ENCODE measurements around the gene FRMD4A. TPM values are rescaled to one million over a fixed set of nuclear protein-coding genes. Genes with fewer than 3 reads are reported as not detected.

FRMD4A gene
- total and polyA plus RNA-seq, 5 donors from 2014 or later = 0.34 to 2.4 (median 0.54) TPM

DNA sequence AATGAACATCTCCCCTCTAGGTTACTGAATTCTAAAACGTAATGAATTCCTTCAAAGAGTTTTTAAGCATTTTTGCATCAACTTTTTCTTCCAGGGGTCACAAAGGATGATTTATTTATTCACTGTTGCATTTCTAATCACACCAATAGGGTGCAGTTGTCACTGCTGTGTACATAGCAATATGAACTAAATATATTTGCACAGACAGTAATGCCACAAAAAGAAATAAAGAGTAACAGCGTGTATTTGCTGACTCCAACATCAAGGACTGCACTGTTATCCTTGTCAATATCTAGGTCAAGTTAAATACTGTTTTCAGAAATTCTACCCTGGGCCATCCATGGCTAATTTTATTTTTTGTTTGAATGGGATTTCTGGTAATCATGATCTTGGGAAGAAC lies 138.0 kb downstream of the FRMD4A start:
- Mint-ChIP-seq H3K4me1 (no peaks in the 10 kb centered on the region), H3K27ac (no peak overlapping the region), H3K4me3 (no peak overlapping the region), H3K27me3 (peaks cover 42% of the 10 kb centered on the region), H3K36me3 (no peaks in the 10 kb centered on the region), H3K9me3 (peaks cover 0 to 2% (median 0%) of the 10 kb centered on the region in 7 donors)
- H3K9me3 ChIP-seq (ENCODE audit: control insufficient read depth in 2 of 2, low read length in 2 of 2) = no peaks in the 10 kb centered on the region
- ATAC-seq (ENCODE audit: low read depth in 2 of 2) = no peak
- no peak overlapping the region for H3K27ac ChIP-seq (ENCODE audit: insufficient read depth, low read length, poor library complexity, severe bottlenecking)
- no peaks in the 10 kb centered on the region for H3K36me3 ChIP-seq (ENCODE audit: control insufficient read depth, insufficient read depth, low read length)
- peaks cover 20% of the 10 kb centered on the region for H3K27me3 ChIP-seq (ENCODE audit: control insufficient read depth, insufficient read depth, low read length)
- no peak overlapping the region for H3K4me3 ChIP-seq (ENCODE audit: low read depth, low read length)
- no peaks in the 10 kb centered on the region for H3K4me1 ChIP-seq (ENCODE audit: control insufficient read depth, insufficient read depth, low read length, poor library complexity, severe bottlenecking)
- no peak for DNase-seq

GRCh38 chr10:14191871-14192270 lies 138.9 kb downstream of the FRMD4A start:
- ATAC-seq (ENCODE audit: low read depth in 2 of 2) (no peak), DNase-seq (no peak)
- Mint-ChIP-seq H3K4me3 (no peak overlapping the region), H3K27ac (no peak overlapping the region), H3K4me1 (peaks cover 0 to under 1% (median 0%) of the 10 kb centered on the region in 4 donors), H3K36me3 (no peaks in the 10 kb centered on the region), H3K27me3 (peaks cover 40% of the 10 kb centered on the region), H3K9me3 (peaks cover 0 to 2% (median 0%) of the 10 kb centered on the region in 7 donors)
- Histone ChIP-seq H3K36me3 (ENCODE audit: control insufficient read depth, insufficient read depth, low read length) (no peaks in the 10 kb centered on the region), H3K9me3 (ENCODE audit: control insufficient read depth in 2 of 2, low read length in 2 of 2) (no peaks in the 10 kb centered on the region), H3K27me3 (ENCODE audit: control insufficient read depth, insufficient read depth, low read length) (peaks cover 20% of the 10 kb centered on the region), H3K4me3 (ENCODE audit: low read depth, low read length) (no peak overlapping the region), H3K27ac (ENCODE audit: insufficient read depth, low read length, poor library complexity, severe bottlenecking) (no peak overlapping the region), H3K4me1 (ENCODE audit: control insufficient read depth, insufficient read depth, low read length, poor library complexity, severe bottlenecking) (no peaks in the 10 kb centered on the region)

GRCh38 chr10:14191407-14191806 lies 139.3 kb downstream of the FRMD4A start:
- ATAC-seq (ENCODE audit: low read depth in 2 of 2) = no peak
- Mint-ChIP-seq H3K27ac (no peak overlapping the region), H3K27me3 (peaks cover 41% of the 10 kb centered on the region)

GRCh38 chr10:14190702-14191101 lies 140.0 kb downstream of the FRMD4A start:
- peaks cover under 1 to 12% (median 5%) of the 10 kb centered on the region in 4 donors for H3K4me1 Mint-ChIP-seq
- Histone ChIP-seq H3K4me3 (ENCODE audit: low read depth, low read length) (no peak overlapping the region), H3K27ac (ENCODE audit: insufficient read depth, low read length, poor library complexity, severe bottlenecking) (no peak overlapping the region), H3K36me3 (ENCODE audit: control insufficient read depth, insufficient read depth, low read length) (no peaks in the 10 kb centered on the region), H3K4me1 (ENCODE audit: control insufficient read depth, insufficient read depth, low read length, poor library complexity, severe bottlenecking) (peaks cover 2% of the 10 kb centered on the region), H3K27me3 (ENCODE audit: control insufficient read depth, insufficient read depth, low read length) (peaks cover 14% of the 10 kb centered on the region), H3K9me3 (ENCODE audit: control insufficient read depth in 2 of 2, low read length in 2 of 2) (no peaks in the 10 kb centered on the region)
- H3K36me3 Mint-ChIP-seq = no peaks in the 10 kb centered on the region
- H3K4me3 Mint-ChIP-seq = no peak overlapping the region
- H3K27me3 Mint-ChIP-seq = peaks cover 38% of the 10 kb centered on the region
- no peak for ATAC-seq (ENCODE audit: low read depth in 2 of 2)
- peaks cover 0 to 2% (median 0%) of the 10 kb centered on the region in 7 donors for H3K9me3 Mint-ChIP-seq
- DNase-seq = no peak
- no peak overlapping the region for H3K27ac Mint-ChIP-seq

More at GRCh38 chr10:14191407-14191806, 139.3 kb downstream of the FRMD4A start:
- Histone ChIP-seq H3K27me3 (ENCODE audit: control insufficient read depth, insufficient read depth, low read length) (peaks cover 20% of the 10 kb centered on the region), H3K4me3 (ENCODE audit: low read depth, low read length) (no peak overlapping the region), H3K4me1 (ENCODE audit: control insufficient read depth, insufficient read depth, low read length, poor library complexity, severe bottlenecking) (no peaks in the 10 kb centered on the region), H3K27ac (ENCODE audit: insufficient read depth, low read length, poor library complexity, severe bottlenecking) (no peak overlapping the region), H3K36me3 (ENCODE audit: control insufficient read depth, insufficient read depth, low read length) (no peaks in the 10 kb centered on the region), H3K9me3 (ENCODE audit: control insufficient read depth in 2 of 2, low read length in 2 of 2) (no peaks in the 10 kb centered on the region)
- Mint-ChIP-seq H3K36me3 (no peaks in the 10 kb centered on the region), H3K9me3 (peaks cover 0 to 2% (median 0%) of the 10 kb centered on the region in 7 donors), H3K4me3 (no peak overlapping the region), H3K4me1 (peaks cover 0 to 5% (median under 1%) of the 10 kb centered on the region in 4 donors)
- DNase-seq = no peak

GRCh38 chr10:14186245-14186644 lies 144.5 kb downstream of the FRMD4A start:
- Histone ChIP-seq H3K9me3 (ENCODE audit: control insufficient read depth in 2 of 2, low read length in 2 of 2) (no peaks in the 10 kb centered on the region), H3K4me1 (ENCODE audit: control insufficient read depth, insufficient read depth, low read length, poor library complexity, severe bottlenecking) (peaks cover 16% of the 10 kb centered on the region), H3K27ac (ENCODE audit: insufficient read depth, low read length, poor library complexity, severe bottlenecking) (no peak overlapping the region), H3K36me3 (ENCODE audit: control insufficient read depth, insufficient read depth, low read length) (no peaks in the 10 kb centered on the region), H3K27me3 (ENCODE audit: control insufficient read depth, insufficient read depth, low read length) (peaks cover 22% of the 10 kb centered on the region), H3K4me3 (ENCODE audit: low read depth, low read length) (no peak overlapping the region)
- peak overlapping the region in 2 of 4 donors; percentile 34 to 45 for H3K4me3 Mint-ChIP-seq
- no peak for ATAC-seq (ENCODE audit: low read depth in 2 of 2)
- H3K9me3 Mint-ChIP-seq = peaks cover 0 to 1% (median 0%) of the 10 kb centered on the region in 7 donors
- no peaks in the 10 kb centered on the region for H3K36me3 Mint-ChIP-seq
- H3K27ac Mint-ChIP-seq = peak overlapping the region in 2 of 3 donors; percentile 42 to 65
- H3K27me3 Mint-ChIP-seq = peaks cover 49% of the 10 kb centered on the region
- peaks cover 10 to 23% (median 17%) of the 10 kb centered on the region in 4 donors for H3K4me1 Mint-ChIP-seq
- no peak for DNase-seq

- peaks cover 24% of the 10 kb centered on the region for H3K27me3 ChIP-seq (ENCODE audit: control insufficient read depth, insufficient read depth, low read length)
- H3K27ac Mint-ChIP-seq = peak overlapping the region; percentile 76 to 93 (median 90)
- peak overlapping the region; percentile 64 for H3K4me3 ChIP-seq (ENCODE audit: low read depth, low read length)
- no peaks in the 10 kb centered on the region for H3K36me3 ChIP-seq (ENCODE audit: control insufficient read depth, insufficient read depth, low read length)
- peak; percentile 76 to 80 for ATAC-seq (ENCODE audit: low read depth in 2 of 2)
- H3K27ac ChIP-seq (ENCODE audit: insufficient read depth, low read length, poor library complexity, severe bottlenecking) = no peak overlapping the region
- H3K9me3 ChIP-seq (ENCODE audit: control insufficient read depth in 2 of 2, low read length in 2 of 2) = peaks cover 0 to 1% of the 10 kb centered on the region in 2 experiments
- H3K27me3 Mint-ChIP-seq = peaks cover 50% of the 10 kb centered on the region
- DNase-seq = peak in 1 of 3 donors; percentile 57
- peaks cover 16% of the 10 kb centered on the region for H3K4me1 ChIP-seq (ENCODE audit: control insufficient read depth, insufficient read depth, low read length, poor library complexity, severe bottlenecking)
- peaks cover 10 to 23% (median 17%) of the 10 kb centered on the region in 4 donors for H3K4me1 Mint-ChIP-seq
- H3K4me3 Mint-ChIP-seq = peak overlapping the region; percentile 48 to 79 (median 64)
- no peaks in the 10 kb centered on the region for H3K36me3 Mint-ChIP-seq
- peaks cover 0 to 4% (median 0%) of the 10 kb centered on the region in 7 donors for H3K9me3 Mint-ChIP-seq
These were observed 145.2 kb downstream of the FRMD4A start for GRCh38 chr10:14185316-14186045.

GRCh38 chr10:14184841-14185315 lies 145.8 kb downstream of the FRMD4A start:
- H3K9me3 Mint-ChIP-seq = peaks cover 0 to 4% (median 0%) of the 10 kb centered on the region in 7 donors
- peaks cover 57% of the 10 kb centered on the region for H3K27me3 Mint-ChIP-seq
- peak overlapping the region; percentile 64 for H3K4me3 ChIP-seq (ENCODE audit: low read depth, low read length)

More at GRCh38 chr10:14184841-14185315, 145.8 kb downstream of the FRMD4A start:
- peaks cover 10 to 23% (median 17%) of the 10 kb centered on the region in 4 donors for H3K4me1 Mint-ChIP-seq
- Histone ChIP-seq H3K9me3 (ENCODE audit: control insufficient read depth in 2 of 2, low read length in 2 of 2) (peaks cover 0 to 1% of the 10 kb centered on the region in 2 experiments), H3K27ac (ENCODE audit: insufficient read depth, low read length, poor library complexity, severe bottlenecking) (no peak overlapping the region), H3K36me3 (ENCODE audit: control insufficient read depth, insufficient read depth, low read length) (no peaks in the 10 kb centered on the region), H3K27me3 (ENCODE audit: control insufficient read depth, insufficient read depth, low read length) (peaks cover 26% of the 10 kb centered on the region), H3K4me1 (ENCODE audit: control insufficient read depth, insufficient read depth, low read length, poor library complexity, severe bottlenecking) (peaks cover 16% of the 10 kb centered on the region)
- H3K36me3 Mint-ChIP-seq = no peaks in the 10 kb centered on the region
- peak; percentile 9 to 72 (median 62) for DNase-seq
- H3K4me3 Mint-ChIP-seq = peak overlapping the region; percentile 48 to 79 (median 64)
- peak; percentile 57 to 62 for ATAC-seq (ENCODE audit: low read depth in 2 of 2)
- peak overlapping the region; percentile 76 to 93 (median 90) for H3K27ac Mint-ChIP-seq
